CD14-positive monocyte (primary cell): ENCODE data around the gene ACBD5. TPM values are rescaled to one million over a fixed set of nuclear protein-coding genes. Genes with fewer than 3 reads are reported as not detected.

Experiments
- DNase-seq, 3 donors: peaks; one replicate each; pipeline ENCODE4 v3.0.0-alpha.2; 2011 to 2022
- H2AFZ ChIP-seq: 2 replicates; pipeline ENCODE4 v1.6.0; 2012; ENCODE audit warnings: mild to moderate bottlenecking, low read depth, low read length, inconsistent platforms; ENCODE audit not compliant: insufficient read depth, poor library complexity, severe bottlenecking
- H3K27ac ChIP-seq, 2 donors: 1 replicate in 1 of 2; 2 replicates in 1 of 2; pipeline ENCODE4 v1.5.1; 2012 to 2013; ENCODE audit warnings: low read length in 2 of 2, control low read depth in 1 of 2, inconsistent platforms in 1 of 2, low read depth in 1 of 2, mild to moderate bottlenecking in 1 of 2
- H3K27me3 ChIP-seq, 2 donors: one replicate each; pipeline versions ENCODE4 v1.6.0 to v1.6.1; 2011 to 2013; ENCODE audit warnings: low read length in 2 of 2; ENCODE audit not compliant: control insufficient read depth in 2 of 2, insufficient read depth in 2 of 2
- H3K36me3 ChIP-seq, 2 donors: replicated peaks in 1 of 2; 1 replicate in 1 of 2; 2 replicates in 1 of 2; pipeline versions ENCODE4 v1.5.1 to v1.6.1; 2012 to 2013; ENCODE audit warnings: low read length in 2 of 2, control low read depth in 1 of 2, inconsistent platforms in 1 of 2, mild to moderate bottlenecking in 1 of 2; ENCODE audit not compliant: insufficient read depth in 2 of 2, control insufficient read depth in 1 of 2
- H3K4me1 ChIP-seq, 2 donors: 1 replicate in 1 of 2; 2 replicates in 1 of 2; pipeline versions ENCODE4 v1.5.1 to v1.6.1; 2012 to 2013; ENCODE audit warnings: low read length in 2 of 2, control low read depth in 1 of 2, inconsistent platforms in 1 of 2, mild to moderate bottlenecking in 1 of 2, moderate library complexity in 1 of 2; ENCODE audit not compliant: insufficient read depth in 2 of 2, control insufficient read depth in 1 of 2
- H3K4me2 ChIP-seq: replicated peaks from 2 replicates; pipeline ENCODE3; 2012; ENCODE audit warnings: low read length, moderate library complexity, mild to moderate bottlenecking; ENCODE audit not compliant: poor library complexity, severe bottlenecking; ENCODE audit errors: extremely low read depth
- H3K4me3 ChIP-seq, 3 experiments: fragments of 200-600 bp in 1 of 3; sonication (generic) in 1 of 3; replicated peaks in 1 of 3; 1 replicate in 2 of 3; 2 replicates in 1 of 3; pipeline ENCODE4 v1.5.1; 2011 to 2013; ENCODE audit warnings: low read length in 3 of 3, mild to moderate bottlenecking in 3 of 3, control low read depth in 2 of 3, low read depth in 2 of 3, inconsistent platforms in 1 of 3, moderate library complexity in 1 of 3
- H3K79me2 ChIP-seq: 2 replicates; pipeline ENCODE4 v1.6.0; 2012; ENCODE audit warnings: mild to moderate bottlenecking, control low read depth, inconsistent platforms, low read length, moderate library complexity; ENCODE audit not compliant: insufficient read depth
- H3K9ac ChIP-seq: 2 replicates; pipeline ENCODE4 v1.6.0; 2017; ENCODE audit warnings: low read length, mild to moderate bottlenecking; ENCODE audit not compliant: insufficient read depth, poor library complexity, severe bottlenecking
- H3K9me3 ChIP-seq, 2 donors: replicated peaks in 1 of 2; 1 replicate in 1 of 2; 2 replicates in 1 of 2; pipeline versions ENCODE4 v1.5.1 to v1.6.1; 2012 to 2013; ENCODE audit warnings: low read length in 2 of 2, control low read depth in 1 of 2; ENCODE audit not compliant: control insufficient read depth in 1 of 2, insufficient read depth in 1 of 2
- H4K20me1 ChIP-seq: 2 replicates; pipeline ENCODE4 v1.6.0; 2012; ENCODE audit warnings: mild to moderate bottlenecking, low read length, control low read depth, moderate library complexity; ENCODE audit not compliant: insufficient read depth
- H3K27ac Mint-ChIP-seq, 7 donors: one replicate each; pipeline ENCODE4 v1.8.0; 2020; ENCODE audit warnings: mild to moderate bottlenecking in 7 of 7, mixed read lengths in 7 of 7, moderate library complexity in 6 of 7, inconsistent platforms in 2 of 7
- H3K27me3 Mint-ChIP-seq, 3 donors: one replicate each; pipeline ENCODE4 v1.8.0; 2021 to 2022; ENCODE audit warnings: low read depth in 3 of 3, mild to moderate bottlenecking in 3 of 3, mixed read lengths in 3 of 3, moderate library complexity in 3 of 3, inconsistent platforms in 1 of 3
- H3K36me3 Mint-ChIP-seq, 2 donors: one replicate each; pipeline ENCODE4 v1.8.0; 2020; ENCODE audit warnings: mixed read lengths in 2 of 2, inconsistent platforms in 1 of 2, mild to moderate bottlenecking in 1 of 2
- H3K4me1 Mint-ChIP-seq: one replicate; pipeline ENCODE4 v1.8.0; 2020; ENCODE audit warnings: mild to moderate bottlenecking, mixed read lengths
- H3K4me3 Mint-ChIP-seq, 2 donors: one replicate each; pipeline ENCODE4 v1.8.0; 2020; ENCODE audit warnings: mild to moderate bottlenecking in 2 of 2, mixed read lengths in 2 of 2, moderate library complexity in 1 of 2
- H3K9me3 Mint-ChIP-seq, 7 donors: one replicate each; pipeline ENCODE4 v1.8.0; 2020 to 2022; ENCODE audit warnings: mixed read lengths in 7 of 7, mild to moderate bottlenecking in 6 of 7, moderate library complexity in 6 of 7, inconsistent platforms in 2 of 7
- CTCF ChIP-seq: fragments of 200-600 bp; IDR thresholded peaks from one replicate; pipeline ENCODE4 v1.8.0; 2022; ENCODE audit warnings: antibody characterized with exemption, mild to moderate bottlenecking
- WGBS: methylation state at CpG from one replicate; pipeline ENCODE4 v1.1.5; 2013; ENCODE audit warnings: missing lambda C conversion rate; ENCODE audit not compliant: insufficient coverage; 5-methylcytosine and 5-hydroxymethylcytosine counted together
- intact Hi-C, 2 donors: fragments of 100-400 bp; cut with micrococcal nuclease; formaldehyde crosslinking; loops; one replicate each; pipeline versions ENCODE4 v1.15.0 to v1.15.1; 2023
- polyA plus RNA-seq, 3 donors: library from polyadenylated mRNA; depleted of rRNA in 1 of 3; unstranded in 2 of 3; stranded (reverse) in 1 of 3; fragments of 300-500 nt in 2 of 3; fragments of >200 nt in 1 of 3; fragmentation: Illumina TruSeq in 2 of 3; gene quantifications; 1 replicate in 2 of 3; 2 replicates in 1 of 3; pipeline ENCODE4 v1.2.3, GENCODE V29; 2012 to 2021

Gene ACBD5
- polyA plus RNA-seq, 3 donors = 13.6 to 17.5 (median 15.5) TPM

GRCh38 chr10:27150261-27150660, 90.3 kb downstream of the ACBD5 start:
- Histone ChIP-seq H4K20me1 (peaks cover 67% of the 10 kb centered on the region), H3K4me2 (no peak overlapping the region), H3K27ac (no peak overlapping the region), H2AFZ (no peak overlapping the region), H3K27me3 (no peaks in the 10 kb centered on the region), H3K36me3 (peaks cover 33 to 46% of the 10 kb centered on the region in 2 donors), H3K4me1 (peaks cover 8 to 15% of the 10 kb centered on the region in 2 donors), H3K9ac (no peak overlapping the region), H3K9me3 (no peaks in the 10 kb centered on the region), H3K79me2 (peaks cover 89% of the 10 kb centered on the region), H3K4me3 (no peak overlapping the region)
- intact Hi-C loops = loop anchor here in 1 of 2 donors (5.0 kb wide), 1 partner anchor 48 kb away; the partner anchor contains the start of gene ANKRD26
- H3K4me1 Mint-ChIP-seq = peaks cover 25% of the 10 kb centered on the region
- no peaks in the 10 kb centered on the region for H3K27me3 Mint-ChIP-seq
- peaks cover 33 to 42% of the 10 kb centered on the region in 2 donors for H3K36me3 Mint-ChIP-seq
- peak overlapping the region in 4 of 7 donors; percentile 27 to 76 (median 58) for H3K27ac Mint-ChIP-seq
- no peak for TF ChIP-seq CTCF
- H3K4me3 Mint-ChIP-seq = no peak overlapping the region
- DNase-seq = no peak
- H3K9me3 Mint-ChIP-seq = peaks cover 0 to 12% (median 0%) of the 10 kb centered on the region in 7 donors
- WGBS = no CpG with 5 or more reads among the region's 1 CpG

GRCh38 chr10:27147701-27148100, 92.9 kb downstream of the ACBD5 start:
- Histone ChIP-seq H3K27me3 (no peaks in the 10 kb centered on the region), H3K36me3 (peaks cover 53 to 72% of the 10 kb centered on the region in 2 donors), H3K4me2 (no peak overlapping the region), H3K79me2 (peaks cover 84% of the 10 kb centered on the region), H3K27ac (peak overlapping the region in 1 of 2 donors; percentile 47), H3K4me1 (peaks cover 3 to 6% of the 10 kb centered on the region in 2 donors), H3K4me3 (no peak overlapping the region), H2AFZ (no peak overlapping the region), H3K9me3 (no peaks in the 10 kb centered on the region), H4K20me1 (peaks cover 80% of the 10 kb centered on the region), H3K9ac (no peak overlapping the region)
- intact Hi-C loops = no loop called here
- Mint-ChIP-seq H3K4me1 (peaks cover 9% of the 10 kb centered on the region), H3K36me3 (peaks cover 53 to 64% of the 10 kb centered on the region in 2 donors), H3K9me3 (peaks cover 0 to 2% (median 0%) of the 10 kb centered on the region in 7 donors), H3K4me3 (no peak overlapping the region), H3K27me3 (no peaks in the 10 kb centered on the region), H3K27ac (peak overlapping the region in 3 of 7 donors; percentile 19 to 66 (median 47))
- DNase-seq = no peak
- no peak for TF ChIP-seq CTCF
- WGBS = 34% methylated on average over 4 of the region's 5 CpGs
